Ovary (tissue), 9 donors: Measurements from ENCODE around the gene ZNF213. TPM values are rescaled to one million over a fixed set of nuclear protein-coding genes. Genes with fewer than 3 reads are reported as not detected.

Source experiments
- DNase-seq, 5 donors: peaks; one replicate each; pipeline ENCODE4 v3.0.0-alpha.2; 2019 to 2020
- H3K27ac ChIP-seq, 2 donors: fragments of 200-600 bp; one replicate each; pipeline versions ENCODE4 v1.5.1 to v1.8.0; 2019 to 2022
- H3K27me3 ChIP-seq: fragments of 200-600 bp; one replicate; pipeline ENCODE4 v1.8.0; 2022
- H3K36me3 ChIP-seq: fragments of 200-600 bp; sonication (generic); one replicate; pipeline ENCODE4 v1.5.1; 2019
- H3K4me1 ChIP-seq: one replicate; pipeline ENCODE4 v1.8.1; 2013; ENCODE audit warnings: mild to moderate bottlenecking, moderate library complexity; ENCODE audit not compliant: insufficient read depth
- H3K4me3 ChIP-seq: fragments of 200-600 bp; sonication (generic); one replicate; pipeline ENCODE4 v1.5.1; 2017
- H3K9me3 ChIP-seq, 2 donors: fragments of 200-600 bp in 1 of 2; sonication (generic) in 1 of 2; one replicate each; pipeline versions ENCODE4 v1.5.1 to v1.8.1; 2013 to 2019; ENCODE audit warnings: mild to moderate bottlenecking in 1 of 2, moderate library complexity in 1 of 2
- CTCF ChIP-seq, 3 donors: fragments of 450-650 bp in 2 of 3; fragments of 200-600 bp in 1 of 3; IDR thresholded peaks; one replicate each; pipeline versions ENCODE4 v1.5.1 to v1.8.0; 2016 to 2022; ENCODE audit warnings: antibody characterized with exemption in 3 of 3, mild to moderate bottlenecking in 1 of 3
- EP300 ChIP-seq: sonication (generic); formaldehyde crosslinking; IDR thresholded peaks from one replicate; pipeline ENCODE4 v1.6.1; 2017; ENCODE audit warnings: antibody characterized with exemption
- POLR2A ChIP-seq: fragments of 450-650 bp; IDR thresholded peaks from one replicate; pipeline ENCODE4 v1.6.1; 2017; ENCODE audit warnings: antibody characterized with exemption, mild to moderate bottlenecking, moderate library complexity
- WGBS, 3 donors: extraction: QIAGEN DNeasy Blood & Tissue Kit in 1 of 3; methylation state at CpG; one replicate each; pipeline versions ENCODE4 v1.1.5 to v1.1.7; 2013 to 2017; 5-methylcytosine and 5-hydroxymethylcytosine counted together
- intact Hi-C, 4 donors: fragments of 100-400 bp; cut with DNase I; formaldehyde crosslinking; loops; one replicate each; pipeline versions ENCODE4 v1.11.0 to v1.15.1; 2022 to 2023
- polyA plus RNA-seq, 2 donors: library from polyadenylated mRNA; stranded (reverse); fragments of 200-250 nt in 1 of 2; fragments of 350-450 nt in 1 of 2; fragmentation: Illumina TruSeq in 1 of 2; extraction: RNeasy Lipid Tissue Mini Kit (QIAGEN cat#74804) in 1 of 2; gene quantifications; one replicate each; pipeline ENCODE4 v1.2.3, GENCODE V29; 2013 to 2014
- small RNA-seq: library from RNA; depleted of rRNA; stranded (forward); fragments of <200 nt; gene quantifications from one replicate; pipeline ENCODE3, GENCODE V24; 2016
- total RNA-seq, 7 donors: library from RNA; depleted of rRNA in 2 of 7; stranded (reverse); fragments of >200 nt in 2 of 7; fragmentation: NEBNext Ultra II Directional in 3 of 7; extraction: Animal tissue kit (Norgen Biotek cat#: 25700) in 3 of 7; gene quantifications; one replicate each; pipeline versions ENCODE4 v1.1.0 to v1.2.4, GENCODE V29; 2016 to 2023
- donor health status: DM: no; HTN: no; CAD: no; lungs with moderate emphysema.
- donor health status: DM: no; HTN: no; CAD: no.
- donor health status: Bipolar disorder and iron deficiency.
- donor health status: DM: yes; HTN: yes; CAD: no.
- donor health status: DM: no; HTN: no; CAD: no.
- donor health status: DM: yes; HTN: yes; CAD: no.

ZNF213 gene
- total and polyA plus RNA-seq, 9 donors: 0.95 to 18.9 (median 11.4) TPM

GRCh38 chr16:3190949-3191353 lies 56.1 kb downstream of the ZNF213 start:
- DNase-seq: no peak
- H3K4me3 ChIP-seq: no peak overlapping the region
- TF ChIP-seq EP300 (no peak), CTCF (IDR thresholded peaks at IDR 0.05) (no peak), POLR2A (no peak)
- peaks cover 0 to 3% of the 10 kb centered on the region in 2 donors for H3K9me3 ChIP-seq
- no peaks in the 10 kb centered on the region for H3K36me3 ChIP-seq
- no peak overlapping the region for H3K27ac ChIP-seq
- WGBS, 3 donors: 6 to 11% (median 9%) methylated on average over 16 of the region's 16 CpGs
- peaks cover 1% of the 10 kb centered on the region for H3K4me1 ChIP-seq
- H3K27me3 ChIP-seq: no peaks in the 10 kb centered on the region
- intact Hi-C loops: no loop called here

Small RNA genes within 50 kb of the gene (small RNA-seq; reads per million reads assigned to genes)
- gene RNU1-22P: not detected

Other genes with a start within 250 kb of the ZNF213 start
- gene FLYWCH1, start 223.1 kb upstream of the ZNF213 start, total RNA-seq: 10 to 100 TPM; 31.4 to 66.9 (median 55.3) TPM
- gene FLYWCH1, start 223.1 kb upstream of the ZNF213 start, polyA plus RNA-seq: 10 to 100 TPM in 1 of 2 donors, 1 to 10 TPM in 1; 2.2 to 37.2 TPM
- gene KREMEN2, start 170.8 kb upstream of the ZNF213 start, total RNA-seq: under 1 TPM in 4 of 7 donors, not detected in 3; 0.18 to 0.57 (median 0.23) TPM
- gene KREMEN2, start 170.8 kb upstream of the ZNF213 start, polyA plus RNA-seq: not detected
- 1 to 10 TPM in 4 of 7 donors, under 1 TPM in 3; 0.30 to 5.7 (median 2.4) TPM for gene PAQR4, start 165.7 kb upstream of the ZNF213 start, total RNA-seq
- 1 to 10 TPM; 1.4 to 1.5 TPM for gene PAQR4, start 165.7 kb upstream of the ZNF213 start, polyA plus RNA-seq
- gene PKMYT1, start 154.6 kb upstream of the ZNF213 start, total RNA-seq: 1 to 10 TPM in 3 of 7 donors, under 1 TPM in 2, not detected in 2; 0.23 to 2.6 (median 1.1) TPM
- under 1 TPM in 1 of 2 donors, not detected in 1; 0.52 TPM for gene PKMYT1, start 154.6 kb upstream of the ZNF213 start, polyA plus RNA-seq
- gene CLDN9, start 122.1 kb upstream of the ZNF213 start, total RNA-seq: under 1 TPM in 4 of 7 donors, not detected in 3; 0.11 to 0.24 (median 0.19) TPM
- gene CLDN9, start 122.1 kb upstream of the ZNF213 start, polyA plus RNA-seq: not detected
- 1 to 10 TPM in 1 of 7 donors, not detected in 6; 1.8 TPM for gene CLDN6, start 116.8 kb upstream of the ZNF213 start, total RNA-seq
- gene CLDN6, start 116.8 kb upstream of the ZNF213 start, polyA plus RNA-seq: not detected
- 10 to 100 TPM in 2 of 7 donors, 1 to 10 TPM in 5; 3.7 to 52.5 (median 8.6) TPM for gene TNFRSF12A, start 114.7 kb upstream of the ZNF213 start, total RNA-seq
- gene TNFRSF12A, start 114.7 kb upstream of the ZNF213 start, polyA plus RNA-seq: 1 to 10 TPM; 7.9 to 8.1 TPM
- gene HCFC1R1, start 111.1 kb upstream of the ZNF213 start, total RNA-seq: 10 to 100 TPM; 15.9 to 73.1 (median 55.1) TPM
- 10 to 100 TPM; 27.5 to 82.0 TPM for gene HCFC1R1, start 111.1 kb upstream of the ZNF213 start, polyA plus RNA-seq
- gene THOC6, start 111.0 kb upstream of the ZNF213 start, total RNA-seq: 10 to 100 TPM in 6 of 7 donors, 1 to 10 TPM in 1; 6.7 to 21.0 (median 15.6) TPM
- gene THOC6, start 111.0 kb upstream of the ZNF213 start, polyA plus RNA-seq: 10 to 100 TPM in 1 of 2 donors, 1 to 10 TPM in 1; 3.5 to 14.3 TPM
- 10 to 100 TPM in 1 of 7 donors, 1 to 10 TPM in 2, under 1 TPM in 2, not detected in 2; 0.89 to 21.9 (median 1.7) TPM for gene BICDL2, start 98.1 kb upstream of the ZNF213 start, total RNA-seq
- under 1 TPM in 1 of 2 donors, not detected in 1; 0.02 TPM for gene BICDL2, start 98.1 kb upstream of the ZNF213 start, polyA plus RNA-seq
- under 1 TPM in 6 of 7 donors, not detected in 1; 0.15 to 0.72 (median 0.61) TPM for gene MMP25, start 88.5 kb upstream of the ZNF213 start, total RNA-seq
- under 1 TPM; 0.17 to 0.59 TPM for gene MMP25, start 88.5 kb upstream of the ZNF213 start, polyA plus RNA-seq
- 10 to 100 TPM in 4 of 7 donors, 1 to 10 TPM in 3; 3.8 to 24.7 (median 10.6) TPM for gene IL32, start 69.4 kb upstream of the ZNF213 start, total RNA-seq
- gene IL32, start 69.4 kb upstream of the ZNF213 start, polyA plus RNA-seq: 10 to 100 TPM; 23.9 to 54.9 TPM
- gene ZSCAN10, start 35.7 kb upstream of the ZNF213 start, total RNA-seq: under 1 TPM in 2 of 7 donors, not detected in 5; 0.47 to 0.69 TPM
- gene ZSCAN10, start 35.7 kb upstream of the ZNF213 start, polyA plus RNA-seq: under 1 TPM in 1 of 2 donors, not detected in 1; 0.06 TPM
- gene ZNF205, start 22.4 kb upstream of the ZNF213 start, total RNA-seq: 10 to 100 TPM; 10.7 to 16.3 (median 15.6) TPM
- gene ZNF205, start 22.4 kb upstream of the ZNF213 start, polyA plus RNA-seq: 10 to 100 TPM in 1 of 2 donors, 1 to 10 TPM in 1; 3.0 to 22.1 TPM
- not detected for gene OR1F1, start 53.2 kb downstream of the ZNF213 start, total RNA-seq
- not detected for gene OR1F1, start 53.2 kb downstream of the ZNF213 start, polyA plus RNA-seq
- 1 to 10 TPM; 7.3 to 9.2 (median 7.5) TPM for gene ZNF200, start 100.1 kb downstream of the ZNF213 start, total RNA-seq
- gene ZNF200, start 100.1 kb downstream of the ZNF213 start, polyA plus RNA-seq: 1 to 10 TPM; 4.8 to 8.3 TPM
- under 1 TPM; 0.20 to 0.84 (median 0.46) TPM for gene MEFV, start 121.6 kb downstream of the ZNF213 start, total RNA-seq
- gene MEFV, start 121.6 kb downstream of the ZNF213 start, polyA plus RNA-seq: under 1 TPM; 0.11 to 0.53 TPM
- 10 to 100 TPM; 32.1 to 46.1 (median 35.8) TPM for gene ZNF263, start 148.5 kb downstream of the ZNF213 start, total RNA-seq
- gene ZNF263, start 148.5 kb downstream of the ZNF213 start, polyA plus RNA-seq: 10 to 100 TPM; 31.2 to 33.2 TPM
- gene TIGD7, start 170.4 kb downstream of the ZNF213 start, total RNA-seq: 10 to 100 TPM in 5 of 7 donors, 1 to 10 TPM in 2; 5.2 to 16.1 (median 13.7) TPM
- gene TIGD7, start 170.4 kb downstream of the ZNF213 start, polyA plus RNA-seq: 10 to 100 TPM; 10.8 to 10.9 TPM
- gene ZNF75A, start 170.5 kb downstream of the ZNF213 start, total RNA-seq: 10 to 100 TPM; 17.5 to 50.1 (median 34.3) TPM
- gene ZNF75A, start 170.5 kb downstream of the ZNF213 start, polyA plus RNA-seq: 10 to 100 TPM; 20.6 to 26.3 TPM
- under 1 TPM in 6 of 7 donors, not detected in 1; 0.20 to 0.50 (median 0.33) TPM for gene OR2C1, start 220.9 kb downstream of the ZNF213 start, total RNA-seq
- gene OR2C1, start 220.9 kb downstream of the ZNF213 start, polyA plus RNA-seq: under 1 TPM; 0.06 to 0.30 TPM